Astrocyte of the hippocampus (primary cell): ENCODE data around the gene TRIM58.

Experiments
- DNase-seq: peaks from one replicate; pipeline ENCODE4 v3.0.0; 2011; ENCODE audit warnings: low read depth, low spot score

The TRIM58 gene

DNA sequence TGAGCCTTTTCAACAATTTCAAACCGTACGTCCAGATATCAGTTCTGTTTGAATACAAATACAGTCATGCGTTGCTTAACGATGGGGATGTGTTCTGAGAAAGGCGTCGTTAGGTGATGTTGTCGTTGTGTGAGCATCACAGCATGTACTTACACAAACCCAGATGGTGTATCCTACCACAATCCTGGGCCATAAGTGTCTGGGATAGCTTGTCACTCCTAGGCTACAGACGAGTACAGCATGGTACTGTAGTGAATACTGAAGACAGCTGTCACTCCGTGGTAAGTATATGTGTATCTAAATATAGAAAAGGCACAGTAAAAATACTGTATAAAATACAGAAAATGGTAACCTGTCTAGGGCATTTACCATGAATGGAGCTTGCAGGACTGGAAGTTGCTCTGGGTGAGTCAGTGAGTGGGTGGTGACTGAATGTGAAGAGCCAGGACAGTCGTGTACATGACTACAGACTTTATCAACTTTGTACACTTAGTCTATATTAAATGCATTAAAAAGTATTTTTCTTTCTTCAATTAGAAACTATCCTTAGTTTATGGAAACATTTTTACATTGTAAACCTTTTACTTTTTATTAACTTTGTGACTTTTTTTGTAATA lies 27.9 kb downstream of the TRIM58 start:
- DNase-seq: no peak

DNA sequence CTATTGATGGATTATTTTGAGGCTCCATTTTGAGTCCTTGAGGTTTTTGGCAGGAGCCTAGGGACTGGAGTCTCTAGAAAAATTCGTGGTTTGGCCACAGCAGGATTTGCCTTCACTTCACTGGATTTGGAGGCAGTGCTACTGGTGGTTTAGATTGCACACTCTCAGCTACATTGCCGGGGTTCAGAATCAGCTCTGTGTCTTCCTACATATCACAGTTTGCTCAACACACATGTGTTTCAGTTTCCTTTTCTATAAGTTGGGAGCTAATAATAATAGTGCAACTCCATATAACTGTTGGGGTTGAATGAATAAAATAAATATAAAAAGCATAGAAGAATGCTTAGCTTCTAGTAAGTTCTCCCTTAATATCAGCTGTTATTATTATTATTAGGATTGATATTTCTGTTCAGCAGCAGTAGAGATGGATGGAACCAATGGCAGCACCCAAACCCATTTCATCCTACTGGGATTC lies 38.2 kb downstream of the TRIM58 start, which contains the start of gene OR2W3:
OR2W3 (plus strand) TSS at position 425 of the 475 bp plus-strand sequence; CDS start at position 425, 0 bp downstream.
- no peak for DNase-seq

- no peak for DNase-seq
These were observed 39.0 kb downstream of the TRIM58 start for GRCh38 chr1:247895976-247896375.

GRCh38 chr1:247904122-247904521 lies 47.1 kb downstream of the TRIM58 start:
- DNase-seq: no peak

DNA sequence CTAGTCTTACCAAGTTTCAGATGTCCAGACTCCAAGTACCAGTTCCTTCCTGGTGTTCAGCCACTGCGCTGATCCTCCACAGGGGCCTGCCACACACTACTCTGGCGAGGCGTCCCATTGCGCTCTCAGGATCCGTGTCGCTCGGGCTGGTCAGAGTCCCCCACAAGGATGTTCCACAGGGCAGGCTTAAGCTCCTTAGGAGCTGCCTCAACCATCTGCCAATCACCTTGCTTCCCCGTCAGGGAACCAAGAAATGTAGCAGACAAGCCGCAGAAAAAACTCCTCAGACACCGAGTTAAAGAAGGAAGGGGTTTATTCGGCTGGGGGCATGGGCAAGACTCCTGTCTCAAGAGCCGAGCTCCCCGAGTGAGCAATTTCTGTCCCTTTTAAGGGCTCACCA lies 48.2 kb downstream of the TRIM58 start:
- no peak for DNase-seq

DNA sequence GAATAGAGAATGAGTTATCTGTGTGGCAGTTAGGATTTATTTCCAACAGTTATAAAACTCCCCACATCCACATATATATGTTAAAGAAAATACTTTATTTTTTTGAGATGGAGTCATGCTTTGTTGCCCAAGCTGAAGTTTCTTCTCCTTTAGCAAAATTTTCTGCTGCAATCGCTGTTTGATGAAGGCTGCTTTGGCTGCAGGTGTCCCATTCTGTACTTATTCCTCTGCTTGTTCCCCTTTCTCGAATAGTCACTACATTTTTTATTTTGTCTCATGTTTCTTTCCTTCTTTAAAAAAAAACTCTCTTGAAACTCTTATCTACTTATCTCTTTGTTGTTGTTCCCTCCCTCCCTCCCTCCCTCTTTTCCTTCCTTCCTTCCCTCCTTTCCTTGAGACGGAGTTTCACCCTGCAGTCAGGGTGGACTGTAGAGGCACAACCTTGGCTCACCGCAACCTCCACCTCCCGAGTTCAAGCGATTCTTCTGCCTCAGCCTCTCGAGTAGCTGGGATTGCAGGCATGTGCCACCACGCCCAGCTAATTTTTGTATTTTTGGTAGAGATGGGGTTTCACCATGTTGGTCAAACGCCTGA lies 49.0 kb downstream of the TRIM58 start:
- DNase-seq: no peak

GRCh38 chr1:247906504-247907047 lies 49.6 kb downstream of the TRIM58 start:
- peak; percentile 16 for DNase-seq

GRCh38 chr1:247908766-247909165 lies 51.8 kb downstream of the TRIM58 start:
- DNase-seq: no peak

DNA sequence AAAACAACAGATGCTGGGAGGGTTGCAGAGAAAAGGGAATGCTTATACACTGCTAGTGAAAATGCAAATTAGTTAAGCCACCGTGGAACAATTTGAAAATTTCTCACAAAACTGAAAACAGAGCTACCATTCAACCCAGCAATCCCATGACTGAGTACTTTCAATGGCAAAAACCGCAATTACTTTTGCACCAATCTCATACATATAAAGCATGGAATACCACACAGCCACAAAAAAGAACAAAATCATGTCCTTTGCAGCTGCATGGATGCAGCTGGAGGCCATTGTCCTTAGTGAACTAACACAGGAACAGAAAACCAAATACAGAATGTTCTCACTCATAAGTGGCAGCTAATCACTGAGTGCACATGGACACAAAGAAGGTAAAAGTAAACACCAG lies 56.8 kb downstream of the TRIM58 start:
- DNase-seq: no peak

- no peak for DNase-seq
These were observed 58.1 kb downstream of the TRIM58 start for GRCh38 chr1:247914941-247915662.

DNA sequence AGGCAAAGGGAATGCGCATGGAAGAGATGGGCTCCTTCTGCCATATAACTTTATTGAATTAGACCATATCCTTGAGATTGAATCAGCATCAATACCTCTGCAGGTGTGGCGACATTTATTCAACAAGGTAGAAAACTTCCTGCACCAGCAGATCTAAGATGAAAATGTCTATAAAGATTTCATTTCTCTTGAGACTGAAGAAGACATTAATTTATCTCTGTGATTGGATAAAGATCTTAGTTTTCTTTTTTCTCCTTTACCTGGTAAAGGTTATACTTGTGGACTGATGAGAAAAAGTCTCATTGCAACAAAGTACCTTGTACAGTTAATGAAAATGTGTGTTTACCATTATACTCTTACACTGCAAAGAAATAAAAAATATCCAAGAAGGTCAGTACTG lies 63.0 kb downstream of the TRIM58 start, which contains the start of gene OR2T8:
OR2T8 (plus strand) TSS at position 301 of the 400 bp plus-strand sequence. CDS start 766 bp downstream, outside the sequence.
- no peak for DNase-seq

- DNase-seq: no peak
These were observed 67.0 kb downstream of the TRIM58 start for GRCh38 chr1:247923941-247924340.

DNA sequence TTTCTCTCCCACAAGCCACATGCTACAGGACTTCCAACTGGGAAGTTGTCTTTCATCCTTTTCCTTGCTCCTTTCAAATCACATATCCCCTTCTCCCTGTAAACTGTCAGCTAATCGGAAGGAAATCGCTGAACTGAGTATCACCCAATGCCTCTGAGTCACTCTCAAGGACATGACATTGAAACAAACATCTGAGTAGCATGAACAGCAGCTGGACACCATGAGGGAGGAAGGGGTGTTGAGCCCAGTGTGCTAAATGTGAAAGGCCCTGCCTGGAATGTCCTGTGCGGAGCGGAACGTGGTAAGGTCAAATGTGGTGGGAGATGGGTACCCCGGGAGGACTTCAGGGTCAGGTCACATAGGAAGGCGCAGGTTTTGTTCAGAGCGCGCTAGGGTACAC lies 67.9 kb downstream of the TRIM58 start, which contains the start of gene OR2AJ1:
OR2AJ1 (plus strand) TSS at position 22 of the 400 bp plus-strand sequence. CDS start 8,880 bp downstream, outside the sequence.
- DNase-seq: no peak
